PC-3 (cell line): Measurements from ENCODE around the gene ME1. TPM values are rescaled to one million over a fixed set of nuclear protein-coding genes. Genes with fewer than 3 reads are reported as not detected.

Experiments
- ATAC-seq: fragments of 200-7000 bp; cut with Tn5 transposase; 2 replicates; pipeline ENCODE4 v1.9.1; 2020; ENCODE audit warnings: mild to moderate bottlenecking, moderate library complexity
- BruUV-seq: library from RNA; stranded (reverse); fragments of 400-500 nt; replicated peaks from 2 replicates; lab custom pipeline; 2021; lab: Mats Ljungman, UMichigan
- CTCF ChIA-PET: fragments of 300-600 bp; sonication (Branson Sonifier 250); formaldehyde crosslinking; loops from one replicate; lab custom pipeline; 2022; ENCODE audit warnings: antibody characterized with exemption; lab: Charles Lee
- POLR2A ChIA-PET: fragments of 300-600 bp; sonication (Branson Sonifier 250); formaldehyde crosslinking; loops from one replicate; lab custom pipeline; 2022; ENCODE audit warnings: antibody characterized with exemption; ENCODE audit not compliant: unreplicated experiment; lab: Charles Lee
- DNase-seq: peaks from one replicate; pipeline ENCODE4 v3.0.0-alpha.2; 2015
- H2AFZ ChIP-seq: fragments of 300-600 bp; sonication (generic); 2 replicates; pipeline ENCODE4 v1.6.0; 2016; ENCODE audit warnings: antibody characterized with exemption, low read length
- H3F3A ChIP-seq: fragments of 300-600 bp; sonication (generic); one replicate; pipeline ENCODE4 v1.6.0; 2017; ENCODE audit warnings: antibody characterized with exemption, low read length, control low read depth, mild to moderate bottlenecking; ENCODE audit not compliant: unreplicated experiment
- H3K27ac ChIP-seq: fragments of 300-600 bp; sonication (generic); 2 replicates; pipeline ENCODE4 v1.5.1; 2016; ENCODE audit warnings: mild to moderate bottlenecking, low read length
- H3K27me3 ChIP-seq: fragments of 300-600 bp; sonication (generic); 2 replicates; pipeline ENCODE4 v1.6.1; 2016; ENCODE audit warnings: low read length, mixed read lengths
- H3K36me3 ChIP-seq: fragments of 300-600 bp; sonication (generic); 2 replicates; pipeline ENCODE4 v1.6.1; 2016; ENCODE audit warnings: low read depth, mixed run types, low read length, mixed read lengths
- H3K4me1 ChIP-seq: fragments of 300-600 bp; sonication (generic); 2 replicates; pipeline ENCODE4 v1.5.1; 2016; ENCODE audit warnings: low read length; ENCODE audit not compliant: insufficient read depth
- H3K4me2 ChIP-seq: fragments of 300-600 bp; sonication (generic); 2 replicates; pipeline ENCODE4 v1.6.0; 2016; ENCODE audit warnings: low read length
- H3K4me3 ChIP-seq: fragments of 300-600 bp; sonication (generic); 2 replicates; pipeline ENCODE4 v1.5.1; 2016; ENCODE audit warnings: mild to moderate bottlenecking, low read length, mixed read lengths
- H3K79me2 ChIP-seq: fragments of 300-600 bp; sonication (generic); 2 replicates; pipeline ENCODE4 v1.6.1; 2017; ENCODE audit warnings: low read length, mixed read lengths
- H3K9ac ChIP-seq: fragments of 300-600 bp; sonication (generic); 2 replicates; pipeline ENCODE4 v1.6.0; 2016; ENCODE audit warnings: mild to moderate bottlenecking, low read length
- H3K9me2 ChIP-seq: fragments of 300-600 bp; sonication (generic); replicated peaks from 2 replicates; pipeline ENCODE4 v1.6.1; 2016; ENCODE audit warnings: mixed run types, low read length, mixed read lengths
- H3K9me3 ChIP-seq: fragments of 300-600 bp; sonication (generic); 2 replicates; pipeline ENCODE4 v1.6.1; 2016; ENCODE audit warnings: low read length, mixed read lengths
- H4K20me1 ChIP-seq: fragments of 300-600 bp; sonication (generic); 2 replicates; pipeline ENCODE4 v1.6.1; 2016; ENCODE audit warnings: low read length, mixed read lengths
- CTCF ChIP-seq: fragments of 300-600 bp; sonication (generic); conservative IDR thresholded peaks from 2 replicates; pipeline ENCODE4 v1.5.1; 2017; ENCODE audit warnings: antibody characterized with exemption, low read depth, mild to moderate bottlenecking, low read length
- EZH2 ChIP-seq: fragments of 300-600 bp; sonication (generic); IDR thresholded peaks from one replicate; pipeline ENCODE4 v1.6.1; 2017; ENCODE audit warnings: antibody characterized with exemption, mild to moderate bottlenecking, low read length; ENCODE audit not compliant: unreplicated experiment
- EZH2phosphoT487 ChIP-seq: fragments of 300-600 bp; sonication (generic); IDR thresholded peaks from 2 replicates; pipeline ENCODE4 v1.6.1; 2018; ENCODE audit warnings: mild to moderate bottlenecking, antibody characterized with exemption, low read length, borderline replicate concordance
- intact Hi-C: fragments of 100-400 bp; cut with micrococcal nuclease; formaldehyde crosslinking; loops from 2 replicates; pipeline ENCODE4 v1.9.0; 2023
- total RNA-seq: library from RNA; depleted of rRNA; stranded (reverse); fragments of >200 nt; gene quantifications from 2 replicates; pipeline ENCODE4 v1.2.3, GENCODE V29; 2014

ME1 gene
- total RNA-seq, 1 experiment from 2014 or later, result 22.3 TPM

GRCh38 chr6:83403191-83403590 lies 27.7 kb downstream of the ME1 start:
- H3K4me2 ChIP-seq, result no peak overlapping the region
- CTCF ChIA-PET, result no interaction called here
- H3F3A ChIP-seq, result no peaks in the 10 kb centered on the region
- ATAC-seq (no peak), DNase-seq (no peak)
- H3K27me3 ChIP-seq, result no peaks in the 10 kb centered on the region
- no peak overlapping the region for H2AFZ ChIP-seq
- H3K27ac ChIP-seq, result no peak overlapping the region
- no TSS peak for BruUV-seq
- no peaks in the 10 kb centered on the region for H4K20me1 ChIP-seq
- H3K9me2 ChIP-seq, result no peaks in the 10 kb centered on the region
- POLR2A ChIA-PET, result no interaction called here
- no peaks in the 10 kb centered on the region for H3K79me2 ChIP-seq
- TF ChIP-seq EZH2phosphoT487, result no peak
- TF ChIP-seq EZH2, result no peak
- intact Hi-C loops, result no loop called here
- no peak overlapping the region for H3K4me3 ChIP-seq
- no peaks in the 10 kb centered on the region for H3K9me3 ChIP-seq
- no peaks in the 10 kb centered on the region for H3K4me1 ChIP-seq
- H3K36me3 ChIP-seq, result peaks cover 26% of the 10 kb centered on the region; the same call in 1 of the 2 replicates
- no peak overlapping the region for H3K9ac ChIP-seq

- Histone ChIP-seq H3K27ac (no peak overlapping the region), H4K20me1 (no peaks in the 10 kb centered on the region), H3K4me2 (no peak overlapping the region), H3F3A (no peaks in the 10 kb centered on the region), H3K4me3 (no peak overlapping the region), H3K9me3 (no peaks in the 10 kb centered on the region), H3K9ac (no peak overlapping the region), H3K36me3 (no peaks in the 10 kb centered on the region; the same call in 1 of the 2 replicates), H3K4me1 (no peaks in the 10 kb centered on the region), H3K9me2 (no peaks in the 10 kb centered on the region), H2AFZ (no peak overlapping the region), H3K79me2 (peaks cover 20% of the 10 kb centered on the region; the same call in 1 of the 2 replicates), H3K27me3 (no peaks in the 10 kb centered on the region)
- ATAC-seq, result no peak
- POLR2A ChIA-PET, result no interaction called here
- TF ChIP-seq EZH2phosphoT487 (no peak), EZH2 (no peak), CTCF (no peak)
- intact Hi-C loops, result no loop called here
- DNase-seq, result no peak
- CTCF ChIA-PET, result no interaction called here
- BruUV-seq, result no TSS peak
These were observed 41.2 kb downstream of the ME1 start for GRCh38 chr6:83389606-83390005.

- Histone ChIP-seq H3K4me3 (no peak overlapping the region), H2AFZ (no peak overlapping the region), H3K9ac (no peak overlapping the region), H3K79me2 (peaks cover 14% of the 10 kb centered on the region; the same call in 1 of the 2 replicates), H3F3A (no peaks in the 10 kb centered on the region), H3K27ac (no peak overlapping the region), H3K36me3 (no peaks in the 10 kb centered on the region; the same call in 1 of the 2 replicates), H3K27me3 (no peaks in the 10 kb centered on the region), H3K4me1 (no peaks in the 10 kb centered on the region), H3K4me2 (no peak overlapping the region), H3K9me2 (no peaks in the 10 kb centered on the region), H4K20me1 (no peaks in the 10 kb centered on the region), H3K9me3 (no peaks in the 10 kb centered on the region)
- intact Hi-C loops, result no loop called here
- ATAC-seq (no peak), DNase-seq (no peak)
- ChIA-PET CTCF (no interaction called here), POLR2A (no interaction called here)
- no TSS peak for BruUV-seq
- TF ChIP-seq CTCF, result no peak
- TF ChIP-seq EZH2, result no peak
- TF ChIP-seq EZH2phosphoT487, result no peak
These were observed 45.4 kb downstream of the ME1 start for GRCh38 chr6:83385473-83385872.
